Measurements from ENCODE around the gene TAB2.
"Not testable (repeated sequence)": the region's sequence is repeated elsewhere in the genome, so short reads cannot be mapped to it uniquely, and the experiment has no call there.

Gene TAB2

DNA sequence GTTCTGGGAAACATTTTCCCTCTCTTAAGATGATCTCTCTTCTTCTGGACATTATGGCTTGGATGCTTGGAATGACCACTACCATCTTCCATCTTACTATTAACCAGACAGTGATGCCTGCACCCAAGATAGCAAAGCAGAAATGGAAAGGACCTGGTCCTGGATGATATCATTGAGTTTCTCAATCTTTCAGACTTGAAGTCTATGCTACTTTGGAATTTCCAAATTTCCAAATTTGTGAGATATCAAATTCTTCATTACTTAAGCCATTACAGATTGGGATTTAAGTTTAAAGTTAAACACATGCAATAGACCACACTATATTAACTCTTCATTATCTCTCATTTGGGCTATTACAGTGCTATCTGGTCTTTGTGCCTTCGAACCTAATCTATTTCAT is 3.7 kb upstream of the TAB2 start:
- DNase-seq = no peak

GRCh38 chr6:149314325-149314905 is 3.1 kb upstream of the TAB2 start:
- DNase-seq = peak; percentile 1

- no peak for DNase-seq
These were observed 1.3 kb upstream of the TAB2 start for GRCh38 chr6:149316108-149316727.

DNA sequence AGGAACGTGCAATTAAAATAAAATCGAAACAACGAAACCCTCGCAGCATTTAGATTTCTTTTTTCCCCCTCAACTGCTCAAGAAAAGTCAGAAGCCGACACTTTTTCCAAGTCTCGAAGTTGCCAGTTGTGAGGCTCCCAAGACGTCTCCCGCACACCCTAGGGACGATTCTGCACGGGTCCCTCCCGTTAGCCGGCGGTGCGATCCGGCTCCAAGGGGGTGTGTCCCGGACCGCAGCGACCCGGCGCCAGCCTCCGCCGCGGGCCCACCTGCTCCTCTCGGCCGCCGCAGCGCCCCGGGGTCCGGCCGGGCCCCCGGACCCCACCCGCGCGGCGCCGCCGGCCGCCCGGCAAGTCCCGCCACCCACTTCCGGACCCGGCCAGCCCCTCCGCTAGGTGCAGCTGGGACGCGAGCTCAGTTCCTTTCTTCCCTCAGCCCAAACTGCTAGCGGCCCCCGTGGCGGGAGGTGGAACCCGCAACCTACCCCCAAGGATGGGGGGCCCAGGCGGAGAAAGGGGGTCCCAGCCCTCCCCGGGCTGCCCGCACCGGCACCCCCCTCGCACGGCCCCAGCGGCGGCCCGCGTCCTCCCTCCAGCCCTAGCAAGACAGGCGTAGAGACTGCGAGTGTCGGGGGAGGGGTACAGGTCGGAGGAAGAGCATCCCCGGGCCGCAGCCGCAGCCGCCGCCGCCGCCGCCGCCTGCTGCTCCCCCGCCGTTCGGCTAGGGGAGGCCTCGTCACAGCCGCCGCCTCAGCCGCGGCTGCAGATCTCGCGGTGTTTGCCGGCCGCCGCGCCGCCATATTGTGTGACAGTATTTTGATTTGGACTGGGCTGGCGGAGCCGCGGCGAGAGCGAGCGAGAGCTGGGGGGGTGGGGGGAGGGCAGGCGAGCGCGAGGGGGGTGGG is 520 bp upstream of the TAB2 start:
- DNase-seq = peak; percentile 87

DNA sequence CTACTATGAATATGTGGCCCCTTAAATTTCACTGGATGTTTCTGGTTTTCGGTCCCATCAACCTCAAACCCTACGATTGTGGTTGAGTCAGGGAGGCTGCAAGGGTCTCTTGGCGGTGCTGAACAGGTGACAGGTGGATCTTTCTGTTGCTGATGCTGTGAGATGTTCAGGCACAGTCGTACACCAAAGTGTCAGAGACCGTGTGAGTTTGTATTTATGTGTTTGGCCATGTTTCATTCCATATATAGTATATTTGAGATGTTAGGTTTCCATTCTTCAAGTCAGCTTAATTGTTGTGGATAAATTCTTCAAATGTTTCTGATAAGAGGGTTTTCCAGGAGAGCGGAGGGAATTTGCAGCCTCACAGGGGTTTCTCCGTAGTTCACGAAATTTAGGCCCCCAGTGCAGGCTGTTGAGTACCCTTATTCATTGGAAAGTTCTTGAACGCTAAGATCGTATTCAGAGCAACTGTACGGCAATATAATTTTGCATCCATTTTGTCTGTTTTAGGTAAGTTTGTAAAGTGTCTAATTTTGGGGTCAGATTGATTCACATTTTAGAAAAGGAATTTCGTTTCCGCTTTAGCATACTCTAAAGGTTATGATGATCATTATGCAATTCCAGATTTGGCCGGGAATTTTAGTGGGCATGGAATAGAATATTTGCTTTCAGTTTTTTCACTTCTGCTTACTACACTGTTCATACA is 1.2 kb downstream of the TAB2 start:
- peak; percentile 6 for DNase-seq

DNA sequence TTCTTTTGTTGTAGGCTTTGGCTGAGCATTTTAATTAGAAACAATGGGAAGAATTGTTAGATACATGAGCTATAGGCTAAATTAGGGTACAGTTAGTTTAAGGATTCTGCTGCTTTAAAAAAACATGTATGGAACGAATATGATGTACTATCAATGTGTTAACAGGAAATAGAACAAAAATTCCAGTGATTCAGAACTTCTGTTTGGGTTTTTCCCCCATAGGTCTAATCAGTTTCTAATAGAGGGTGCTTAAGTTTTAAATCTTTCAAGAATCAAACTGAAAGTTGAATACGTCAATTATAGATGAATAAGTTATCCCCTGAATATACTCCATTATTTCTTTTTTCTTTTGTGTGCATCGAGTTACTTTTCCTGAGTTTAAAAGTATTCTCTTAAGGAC is 1.9 kb downstream of the TAB2 start:
- DNase-seq = no peak

DNA sequence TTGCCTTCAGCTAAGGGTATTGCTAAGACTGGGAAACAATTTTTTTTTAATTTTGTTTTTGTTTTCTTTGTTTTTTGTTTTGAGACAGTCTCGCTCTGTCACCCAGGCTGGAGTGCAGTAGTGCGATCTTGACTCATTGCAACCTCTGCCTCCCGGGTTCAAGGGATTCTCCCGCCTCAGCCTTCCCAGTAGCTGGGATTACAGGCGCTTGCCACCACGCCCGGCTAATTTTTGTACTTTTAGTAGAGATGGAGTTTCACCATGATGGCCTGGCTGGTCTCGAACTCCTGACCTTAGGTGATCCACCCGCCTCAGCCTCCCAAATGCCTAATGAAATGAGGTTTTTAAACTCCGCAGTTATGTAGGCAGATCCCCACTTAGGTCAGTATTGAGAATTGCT is 2.5 kb downstream of the TAB2 start:
- not testable (repeated sequence) for DNase-seq

GRCh38 chr6:149320796-149321195 is 3.3 kb downstream of the TAB2 start:
- no peak for DNase-seq

DNA sequence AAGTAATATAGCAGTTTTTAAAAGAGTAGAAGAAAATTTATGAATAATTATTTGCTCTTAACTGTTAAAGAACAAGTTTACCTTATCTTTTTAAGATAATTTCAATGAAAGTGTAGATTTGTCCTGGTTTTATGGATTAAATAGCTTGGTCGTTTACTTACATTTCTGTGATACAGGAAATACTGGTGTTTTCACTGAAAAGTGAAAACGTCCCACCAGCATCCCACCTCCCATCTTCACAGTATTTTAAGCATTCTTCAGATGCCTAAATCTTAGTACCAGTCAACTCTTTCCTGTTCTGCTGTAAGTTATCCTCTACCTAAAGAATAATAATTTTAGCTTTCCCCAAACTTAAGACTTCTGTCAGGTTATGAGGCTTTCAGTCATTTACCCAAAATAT is 5.8 kb downstream of the TAB2 start:
- no peak for DNase-seq

- no peak for DNase-seq
These were observed 6.4 kb downstream of the TAB2 start for GRCh38 chr6:149323925-149324324.

DNA sequence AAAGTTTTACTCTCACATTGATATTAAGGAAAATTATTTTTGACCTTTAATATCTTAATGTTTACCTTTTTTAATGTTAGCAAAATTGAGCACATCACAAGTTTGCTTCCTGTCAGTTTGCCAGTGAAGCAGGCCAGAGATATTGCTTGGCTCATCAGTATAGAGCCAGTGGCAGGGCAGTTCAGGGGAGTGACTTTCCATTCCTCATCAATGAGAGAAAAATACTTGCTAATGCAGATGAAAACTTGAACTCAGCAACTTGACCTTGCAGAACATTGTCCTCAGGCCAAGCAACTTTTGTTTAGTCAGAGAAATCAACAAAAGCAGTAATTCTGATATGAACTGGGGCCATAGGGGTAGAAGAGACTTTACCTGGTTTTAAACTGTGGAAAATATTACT is 6.9 kb downstream of the TAB2 start:
- DNase-seq = no peak

GRCh38 chr6:149325648-149326236 is 8.2 kb downstream of the TAB2 start:
- no peak for DNase-seq

DNA sequence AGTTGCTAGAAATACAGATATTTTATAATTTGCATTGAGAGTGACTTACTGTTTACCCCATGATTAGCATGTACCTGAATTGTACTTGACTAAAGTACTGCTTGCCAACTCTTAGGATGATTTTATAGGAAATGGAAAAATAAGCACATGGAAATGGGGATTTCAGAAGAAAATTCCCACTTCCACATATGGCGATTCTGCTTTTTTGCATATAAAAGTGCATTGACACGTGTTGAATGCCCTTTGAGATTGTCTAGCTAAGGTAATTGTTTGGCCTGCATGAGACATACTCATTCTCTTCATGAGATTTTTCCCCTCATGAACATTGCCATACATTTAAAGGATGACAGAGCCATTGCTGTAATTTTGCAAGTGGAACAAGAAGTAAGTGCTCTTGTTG is 10.1 kb downstream of the TAB2 start:
- DNase-seq = no peak

- DNase-seq = no peak
These were observed 10.6 kb downstream of the TAB2 start for GRCh38 chr6:149328083-149328482.

DNA sequence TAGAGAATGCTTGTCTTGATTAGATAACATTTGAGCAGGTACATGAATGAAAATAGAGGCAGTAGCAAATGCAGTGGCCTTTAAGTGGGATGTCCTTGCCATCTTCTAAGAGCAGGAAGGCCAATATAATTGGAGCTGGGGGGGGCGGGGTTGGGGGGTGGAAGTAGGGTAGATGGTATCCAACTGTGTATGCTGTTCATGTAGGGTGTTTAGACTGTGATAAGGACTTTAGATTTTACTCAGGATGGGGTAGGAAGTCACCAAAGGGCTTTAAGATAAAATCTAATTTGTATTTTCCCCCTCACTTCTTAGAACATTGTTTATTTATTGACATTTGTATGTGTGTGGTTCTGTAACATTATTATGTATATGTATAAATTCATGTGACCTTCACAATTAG is 12.0 kb downstream of the TAB2 start:
- DNase-seq = no peak

GRCh38 chr6:149330133-149330532 is 12.6 kb downstream of the TAB2 start:
- DNase-seq = no peak

- no peak for DNase-seq
These were observed 13.7 kb downstream of the TAB2 start for GRCh38 chr6:149331043-149331807.

GRCh38 chr6:149331871-149332270 is 14.4 kb downstream of the TAB2 start:
- DNase-seq = no peak

- peak; percentile 35 for DNase-seq
These were observed 15.2 kb downstream of the TAB2 start for GRCh38 chr6:149332602-149333265.

GRCh38 chr6:149333266-149333620 is 15.7 kb downstream of the TAB2 start:
- DNase-seq = no peak

DNA sequence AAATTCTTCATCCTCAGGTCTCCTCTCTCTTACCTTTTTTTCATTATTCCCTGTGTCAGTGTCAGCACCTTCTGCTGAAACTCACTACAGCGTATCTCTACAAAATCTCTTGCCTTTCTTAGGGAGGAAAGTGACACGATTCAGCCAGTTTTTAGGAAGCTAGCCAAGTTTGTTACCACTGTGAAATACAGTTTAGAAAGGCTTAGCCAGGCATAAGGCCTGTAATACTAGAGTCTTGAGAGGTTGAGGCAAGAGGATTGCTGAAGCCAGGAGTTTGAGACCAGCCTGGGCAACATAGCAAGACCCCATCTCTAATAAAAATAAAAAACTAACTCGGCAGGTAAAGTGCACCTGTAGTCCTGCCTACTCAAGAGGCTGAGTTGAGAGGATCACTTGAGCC is 16.7 kb downstream of the TAB2 start:
- DNase-seq = no peak

GRCh38 chr6:149334682-149335160 is 17.2 kb downstream of the TAB2 start:
- DNase-seq = no peak
